ENCODE results near the gene WFIKKN2. TPM values are rescaled to one million over a fixed set of nuclear protein-coding genes. Genes with fewer than 3 reads are reported as not detected.

The WFIKKN2 gene
- total RNA-seq, result under 0.01 TPM in 1 of 2 replicates, not detected in the other

GRCh38 chr17:50835301-50836234 is at the start of gene WFIKKN2:
WFIKKN2 (plus strand) TSS chr17:50835586; CDS start chr17:50835938, 352 bp downstream.
- Histone ChIP-seq H3K36me3 (ENCODE audit: insufficient read depth, low read length) (no peaks in the 10 kb centered on the region), H3K27me3 (ENCODE audit: insufficient read depth, low read length) (no peaks in the 10 kb centered on the region), H3K27ac (ENCODE audit: low read depth, low read length) (no peak within 1 kb of the TSS), H3K4me3 (ENCODE audit: insufficient read depth, low read length) (peak within 1 kb of the TSS; percentile 66), H4K20me1 (ENCODE audit: insufficient read depth, low read length) (no peaks in the 10 kb centered on the region), H3K9me3 (ENCODE audit: low read depth, low read length) (no peaks in the 10 kb centered on the region), H3K4me2 (ENCODE audit: insufficient read depth, low read length) (peak within 1 kb of the TSS; percentile 88), H3K4me1 (ENCODE audit: insufficient read depth, low read length) (peaks cover 3% of the 10 kb centered on the region), H3K79me2 (ENCODE audit: insufficient read depth, low read length) (no peaks in the 10 kb centered on the region), H2AFZ (ENCODE audit: low read length) (peak within 1 kb of the TSS; percentile 93)
- DNase-seq (ENCODE audit: insufficient read length, low spot score, missing footprints), result no peak
- TF ChIP-seq CTCF (IDR thresholded peaks at IDR 0.05; ENCODE audit: extremely low read depth, low read depth, low read length), result no peak

GRCh38 chr17:50785946-50786570 is 49.3 kb upstream of the WFIKKN2 start:
- H3K27me3 ChIP-seq (ENCODE audit: insufficient read depth, low read length), result no peaks in the 10 kb centered on the region
- H3K4me2 ChIP-seq (ENCODE audit: insufficient read depth, low read length), result no peak overlapping the region
- H3K4me1 ChIP-seq (ENCODE audit: insufficient read depth, low read length), result peaks cover 3% of the 10 kb centered on the region
- DNase-seq (ENCODE audit: insufficient read length, low spot score, missing footprints), result no peak
- H4K20me1 ChIP-seq (ENCODE audit: insufficient read depth, low read length), result no peaks in the 10 kb centered on the region
- H3K79me2 ChIP-seq (ENCODE audit: insufficient read depth, low read length), result no peaks in the 10 kb centered on the region
- no peak for TF ChIP-seq CTCF (IDR thresholded peaks at IDR 0.05; ENCODE audit: extremely low read depth, low read depth, low read length)
- H3K27ac ChIP-seq (ENCODE audit: low read depth, low read length), result no peak overlapping the region
- H3K4me3 ChIP-seq (ENCODE audit: insufficient read depth, low read length), result no peak overlapping the region
- H3K36me3 ChIP-seq (ENCODE audit: insufficient read depth, low read length), result no peaks in the 10 kb centered on the region
- H3K9me3 ChIP-seq (ENCODE audit: low read depth, low read length), result no peaks in the 10 kb centered on the region
- H2AFZ ChIP-seq (ENCODE audit: low read length), result peak overlapping the region; percentile 56

GRCh38 chr17:50787106-50787505 is 48.3 kb upstream of the WFIKKN2 start:
- Histone ChIP-seq H3K27me3 (ENCODE audit: insufficient read depth, low read length) (no peaks in the 10 kb centered on the region), H3K4me2 (ENCODE audit: insufficient read depth, low read length) (no peak overlapping the region), H4K20me1 (ENCODE audit: insufficient read depth, low read length) (no peaks in the 10 kb centered on the region), H3K4me1 (ENCODE audit: insufficient read depth, low read length) (peaks cover 3% of the 10 kb centered on the region), H3K79me2 (ENCODE audit: insufficient read depth, low read length) (no peaks in the 10 kb centered on the region), H3K27ac (ENCODE audit: low read depth, low read length) (no peak overlapping the region), H3K9me3 (ENCODE audit: low read depth, low read length) (no peaks in the 10 kb centered on the region), H2AFZ (ENCODE audit: low read length) (peak overlapping the region; percentile 66), H3K36me3 (ENCODE audit: insufficient read depth, low read length) (no peaks in the 10 kb centered on the region), H3K4me3 (ENCODE audit: insufficient read depth, low read length) (no peak overlapping the region)
- no peak for DNase-seq (ENCODE audit: insufficient read length, low spot score, missing footprints)
- TF ChIP-seq CTCF (IDR thresholded peaks at IDR 0.05; ENCODE audit: extremely low read depth, low read depth, low read length), result no peak

- Histone ChIP-seq H3K4me3 (ENCODE audit: insufficient read depth, low read length) (no peak overlapping the region), H3K36me3 (ENCODE audit: insufficient read depth, low read length) (no peaks in the 10 kb centered on the region), H4K20me1 (ENCODE audit: insufficient read depth, low read length) (no peaks in the 10 kb centered on the region), H3K9me3 (ENCODE audit: low read depth, low read length) (no peaks in the 10 kb centered on the region), H3K79me2 (ENCODE audit: insufficient read depth, low read length) (no peaks in the 10 kb centered on the region), H3K4me2 (ENCODE audit: insufficient read depth, low read length) (no peak overlapping the region), H3K4me1 (ENCODE audit: insufficient read depth, low read length) (peaks cover 3% of the 10 kb centered on the region), H3K27me3 (ENCODE audit: insufficient read depth, low read length) (no peaks in the 10 kb centered on the region), H3K27ac (ENCODE audit: low read depth, low read length) (no peak overlapping the region), H2AFZ (ENCODE audit: low read length) (no peak overlapping the region)
- no peak for DNase-seq (ENCODE audit: insufficient read length, low spot score, missing footprints)
- no peak for TF ChIP-seq CTCF (IDR thresholded peaks at IDR 0.05; ENCODE audit: extremely low read depth, low read depth, low read length)
Observed at GRCh38 chr17:50790618-50791017, 44.8 kb upstream of the WFIKKN2 start.

Measured in osteoblast (primary cell).